ENCODE results near the gene FKRP.
"Not testable (repeated sequence)": the region's sequence is repeated elsewhere in the genome, so short reads cannot be mapped to it uniquely, and the experiment has no call there.

FKRP gene
- long read RNA-seq, donor 1, partial matches to known transcripts, result 5 of 16 reads
- long read RNA-seq, donor 1, other reads (novel, unspliced or antisense), result 6 of 16 reads
- long read RNA-seq, donor 2, partial matches to known transcripts, result 0 of 8 reads
- long read RNA-seq, donor 2, other reads (novel, unspliced or antisense), result 5 of 8 reads
- long read RNA-seq, donor 3, partial matches to known transcripts, result 0 of 2 reads
- long read RNA-seq, donor 3, other reads (novel, unspliced or antisense), result 0 of 2 reads
- long read RNA-seq, donor 4, partial matches to known transcripts, result 0 of 5 reads
- long read RNA-seq, donor 4, other reads (novel, unspliced or antisense), result 0 of 5 reads
- long read RNA-seq, donor 5, partial matches to known transcripts, result 5 of 25 reads
- long read RNA-seq, donor 5, other reads (novel, unspliced or antisense), result 11 of 25 reads
- long read RNA-seq, donor 6, partial matches to known transcripts, result 0 of 14 reads
- long read RNA-seq, donor 6, other reads (novel, unspliced or antisense), result 11 of 14 reads
- long read RNA-seq, donor 7, partial matches to known transcripts, result 0 of 28 reads
- long read RNA-seq, donor 7, other reads (novel, unspliced or antisense), result 22 of 28 reads
- long read RNA-seq, donor 8, partial matches to known transcripts, result 0 of 2 reads
- long read RNA-seq, donor 8, other reads (novel, unspliced or antisense), result 0 of 2 reads

- peak; percentile 68 for DNase-seq
These were observed at the start of gene FKRP for GRCh38 chr19:46745521-46746280. Gene FKRP, plus strand, starts transcription at chr19:46746057. Its CDS starts 9,394 bp downstream, at chr19:46755451.

- DNase-seq, result no peak
These were observed 49.0 kb upstream of the FKRP start for GRCh38 chr19:46696866-46697203.

GRCh38 chr19:46697204-46697960, 48.5 kb upstream of the FKRP start:
- peak; percentile 68 for DNase-seq

GRCh38 chr19:46698395-46699321, 47.2 kb upstream of the FKRP start:
- no peak for DNase-seq

GRCh38 chr19:46700704-46701103, 45.2 kb upstream of the FKRP start:
- no peak for DNase-seq

GRCh38 chr19:46704379-46705076, 41.3 kb upstream of the FKRP start:
- no peak for DNase-seq

- DNase-seq, result no peak
These were observed 35.2 kb upstream of the FKRP start for GRCh38 chr19:46710687-46711086.

- DNase-seq, result not testable (repeated sequence)
These were observed 33.0 kb upstream of the FKRP start for GRCh38 chr19:46712768-46713338.

- peak; percentile 81 for DNase-seq
These were observed 31.9 kb upstream of the FKRP start for GRCh38 chr19:46713781-46714443.

- peak; percentile 41 for DNase-seq
These were observed 31.3 kb upstream of the FKRP start for GRCh38 chr19:46714444-46715106.

- DNase-seq, result no peak
These were observed 30.3 kb upstream of the FKRP start for GRCh38 chr19:46715620-46715974.

- peak; percentile 66 for DNase-seq
These were observed 29.7 kb upstream of the FKRP start for GRCh38 chr19:46715975-46716671.

- DNase-seq, result no peak
These were observed 29.2 kb upstream of the FKRP start for GRCh38 chr19:46716672-46717033.

- DNase-seq, result peak; percentile 87
These were observed 28.7 kb upstream of the FKRP start, which contains the start of gene PRKD2 for GRCh38 chr19:46717034-46717715. Gene PRKD2, minus strand, starts transcription at chr19:46717114. Its CDS starts 744 bp downstream, at chr19:46716370.

GRCh38 chr19:46717716-46718143, 28.1 kb upstream of the FKRP start:
- DNase-seq, result no peak

- no peak for DNase-seq
These were observed 27.5 kb upstream of the FKRP start for GRCh38 chr19:46718157-46718933.
